Measurements from ENCODE around the gene CD6.

The CD6 gene

DNA sequence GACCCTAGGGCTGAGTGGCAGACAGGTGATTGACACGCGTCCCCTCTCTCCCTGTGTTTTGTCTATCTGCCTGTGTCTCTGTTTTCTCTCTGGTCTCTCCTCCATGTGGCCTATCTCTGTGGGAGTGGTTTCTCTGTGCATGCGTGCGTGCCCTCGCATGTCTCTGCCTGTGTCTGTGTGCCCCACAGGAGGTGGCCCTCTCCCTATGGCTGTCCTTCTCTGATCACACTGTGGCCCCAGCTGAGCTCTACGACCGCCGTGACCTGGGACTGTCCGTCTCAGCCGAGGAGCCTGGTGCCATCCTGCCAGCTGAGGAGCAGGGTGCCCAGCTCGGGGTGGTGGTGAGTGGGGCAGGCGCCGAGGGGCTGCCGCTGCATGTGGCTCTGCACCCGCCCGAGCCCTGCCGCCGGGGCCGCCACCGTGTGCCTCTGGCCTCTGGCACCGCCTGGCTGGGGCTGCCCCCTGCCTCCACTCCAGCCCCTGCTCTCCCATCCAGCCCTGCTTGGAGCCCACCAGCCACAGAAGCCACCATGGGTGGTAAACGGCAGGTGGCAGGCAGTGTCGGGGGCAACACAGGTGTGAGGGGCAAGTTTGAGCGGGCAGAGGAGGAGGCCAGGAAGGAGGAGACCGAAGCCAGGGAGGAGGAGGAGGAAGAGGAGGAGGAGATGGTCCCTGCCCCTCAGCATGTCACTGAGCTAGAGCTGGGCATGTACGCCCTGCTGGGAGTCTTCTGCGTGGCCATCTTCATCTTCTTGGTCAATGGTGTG lies 35.6 kb upstream of the CD6 start:
- DNase-seq = no peak

- no peak for DNase-seq
These were observed 34.9 kb upstream of the CD6 start for GRCh38 chr11:60936467-60937143.

GRCh38 chr11:60937144-60937527 lies 34.3 kb upstream of the CD6 start:
- DNase-seq = no peak

GRCh38 chr11:60937811-60938210 lies 33.7 kb upstream of the CD6 start:
- DNase-seq = no peak

DNA sequence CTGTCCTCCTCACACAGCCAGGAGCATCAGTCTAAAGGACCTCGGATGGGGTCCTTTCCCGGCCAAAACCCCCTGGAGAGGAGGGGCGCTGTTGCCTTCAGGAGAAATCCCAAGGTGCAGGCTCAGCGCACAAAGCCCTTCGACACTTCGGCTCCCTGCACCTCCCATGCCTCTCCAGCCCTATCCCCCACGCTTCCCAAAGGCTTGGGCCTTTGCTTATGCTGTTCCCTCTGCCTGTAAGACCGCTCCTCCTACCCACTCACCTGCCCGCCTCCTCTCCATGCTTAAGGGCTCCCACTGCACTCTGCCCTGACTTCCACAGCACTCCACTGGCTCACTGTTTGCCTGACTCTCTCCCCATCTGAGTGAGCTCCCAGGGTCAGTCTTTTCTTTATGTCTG lies 33.0 kb upstream of the CD6 start:
- DNase-seq = no peak

DNA sequence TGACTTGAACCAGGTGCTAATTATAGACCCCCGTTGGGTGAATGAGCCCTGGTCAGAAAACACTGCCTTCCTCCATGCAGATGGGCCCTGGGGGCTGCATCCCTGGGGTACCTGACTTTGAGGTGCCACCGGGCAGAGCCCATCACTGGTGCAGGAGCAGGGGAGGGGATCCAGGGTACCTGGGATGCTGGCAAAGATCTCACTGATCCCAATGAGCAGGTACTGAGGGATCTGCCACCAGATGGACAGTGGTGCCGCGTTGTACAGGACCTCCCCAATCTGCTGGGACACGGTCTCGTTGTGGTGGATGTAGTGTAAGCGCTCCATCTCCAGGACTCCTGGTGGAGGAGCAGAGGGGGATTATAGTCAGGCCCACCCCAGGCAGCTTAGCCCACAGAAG lies 32.2 kb upstream of the CD6 start:
- DNase-seq = no peak

DNA sequence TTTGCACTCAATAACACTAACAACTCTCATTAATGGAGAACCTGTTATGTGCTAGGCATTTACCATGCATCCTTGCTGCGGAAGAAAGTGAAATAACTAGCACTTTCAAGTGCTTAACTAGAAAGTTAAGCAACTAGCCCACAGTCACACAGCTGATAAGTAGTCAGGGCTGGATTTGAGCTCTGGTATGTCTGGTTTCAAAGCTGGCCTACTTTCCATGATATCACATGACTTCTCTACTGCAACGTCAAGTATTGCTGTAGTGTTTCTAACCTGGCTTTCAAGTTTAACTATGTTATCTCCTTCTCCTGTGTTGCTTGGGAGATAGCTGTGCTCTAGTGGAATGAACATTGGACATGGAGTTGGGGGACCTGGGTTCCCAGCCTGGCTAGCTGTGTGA lies 31.6 kb upstream of the CD6 start:
- no peak for DNase-seq

DNA sequence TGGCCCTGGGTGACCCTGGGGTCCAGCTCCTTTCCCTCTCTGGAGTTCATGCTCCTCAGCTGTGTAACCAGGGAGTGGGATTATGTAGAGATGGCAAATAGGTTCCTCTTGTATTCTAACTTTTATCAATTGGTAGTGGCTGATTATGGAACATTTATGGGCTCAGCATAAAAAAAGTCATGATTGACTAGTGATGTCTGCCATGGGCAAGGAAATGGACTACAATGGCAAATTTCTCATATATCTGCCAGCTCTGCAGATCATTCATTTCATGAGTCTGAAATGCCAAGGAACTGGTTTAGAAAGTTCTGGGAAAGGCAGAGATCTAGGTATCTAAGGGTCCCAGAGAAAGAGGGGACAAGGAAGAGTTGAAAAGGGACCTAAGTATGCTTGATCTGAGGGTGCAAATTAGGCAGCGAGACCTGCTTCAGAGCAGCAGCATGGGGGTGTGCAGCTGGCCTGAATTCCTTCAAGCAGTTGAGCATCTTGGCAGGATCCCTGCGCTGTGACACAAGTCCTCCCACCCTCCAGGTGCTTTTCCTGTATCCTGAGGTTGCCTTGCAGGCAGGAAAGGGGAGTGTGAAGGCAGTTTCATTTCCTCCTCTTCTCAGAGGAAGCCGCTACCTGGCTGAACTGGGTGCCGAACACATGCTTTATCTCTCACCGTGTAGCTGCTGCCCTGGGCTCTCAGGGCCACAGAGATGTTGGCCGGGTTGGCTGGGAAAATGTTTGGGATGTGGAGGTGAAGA lies 29.9 kb upstream of the CD6 start:
- DNase-seq = no peak

- DNase-seq = no peak
These were observed 29.3 kb upstream of the CD6 start for GRCh38 chr11:60942219-60942618.

- DNase-seq = no peak
These were observed 28.4 kb upstream of the CD6 start for GRCh38 chr11:60942970-60943565.

- no peak for DNase-seq
These were observed 26.8 kb upstream of the CD6 start for GRCh38 chr11:60944490-60945294.

DNA sequence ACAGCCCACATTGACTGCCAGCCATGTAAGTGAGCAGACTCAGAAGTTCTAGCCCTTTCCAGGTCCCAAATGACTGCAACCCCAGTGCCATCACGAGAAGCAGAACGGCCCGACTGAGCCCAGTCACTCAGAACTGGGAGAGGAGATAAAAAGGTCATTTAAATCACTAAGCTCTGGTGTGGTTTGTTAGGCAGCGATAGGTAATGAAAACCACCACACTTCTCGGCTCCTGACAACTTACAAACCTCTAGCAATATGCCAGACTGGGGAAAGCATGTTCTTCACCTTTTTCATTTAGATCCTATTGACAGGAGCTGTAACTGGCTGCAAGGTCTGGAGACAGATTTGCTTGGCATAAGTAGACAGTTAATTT lies 26.2 kb upstream of the CD6 start:
- DNase-seq = no peak

GRCh38 chr11:60946601-60947264 lies 24.7 kb upstream of the CD6 start:
- DNase-seq = no peak

GRCh38 chr11:60947700-60948099 lies 23.8 kb upstream of the CD6 start:
- no peak for DNase-seq

DNA sequence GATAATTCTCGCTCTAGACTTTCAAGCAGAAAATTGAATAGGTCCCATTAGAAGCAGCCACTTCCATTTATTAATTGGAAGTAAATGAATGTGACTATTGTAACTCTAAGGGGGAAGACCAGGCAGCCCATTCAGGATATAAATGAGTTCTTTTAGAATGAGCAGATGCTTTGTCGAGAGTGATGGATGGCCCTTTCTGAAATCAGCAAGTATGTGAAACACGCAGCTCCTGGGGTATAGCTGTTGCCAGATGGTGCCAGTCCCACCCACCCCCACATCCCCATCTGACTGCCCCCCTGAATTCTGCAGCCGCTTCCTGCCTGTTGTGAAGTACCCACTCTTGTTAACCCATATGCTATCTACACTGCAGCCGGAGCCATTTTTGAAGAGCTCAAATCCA lies 23.2 kb upstream of the CD6 start:
- no peak for DNase-seq

DNA sequence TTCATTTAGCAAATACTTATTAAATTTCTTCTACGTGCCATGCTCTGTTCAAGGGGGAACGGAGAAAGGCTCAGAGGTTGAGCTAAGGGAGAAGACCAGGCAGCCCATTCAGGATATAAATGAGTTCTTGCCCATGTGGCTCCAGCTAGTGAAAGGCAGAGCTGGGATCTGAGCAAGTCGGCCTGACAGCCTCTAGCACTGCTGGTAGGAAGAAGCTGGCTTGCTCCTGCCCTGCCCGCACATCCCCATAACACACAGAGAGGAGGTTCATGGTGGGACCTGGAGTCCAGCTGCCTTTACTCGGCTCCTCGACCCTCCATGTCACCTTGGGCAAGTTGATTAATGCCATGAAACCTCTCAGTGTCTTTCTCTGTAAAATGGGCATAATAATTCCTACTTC lies 21.5 kb upstream of the CD6 start:
- peak; percentile 28 for DNase-seq

GRCh38 chr11:60950933-60951605 lies 20.4 kb upstream of the CD6 start:
- DNase-seq = peak; percentile 26

DNA sequence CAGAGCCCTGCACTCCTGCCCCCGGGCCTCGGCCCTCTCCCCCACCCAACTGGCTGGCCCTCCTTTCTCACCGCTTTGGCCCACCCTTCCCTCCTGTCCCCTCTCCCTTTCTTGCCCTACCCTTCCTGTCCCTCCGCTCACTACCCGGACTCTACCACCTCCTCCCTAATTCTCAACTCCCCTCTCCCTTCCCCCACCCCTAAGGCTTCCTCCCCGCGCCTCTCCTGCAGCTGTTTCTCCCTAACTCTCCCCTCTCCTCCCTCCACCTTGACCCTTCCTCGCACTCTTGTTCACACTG lies 19.9 kb upstream of the CD6 start:
- peak; percentile 40 for DNase-seq

DNA sequence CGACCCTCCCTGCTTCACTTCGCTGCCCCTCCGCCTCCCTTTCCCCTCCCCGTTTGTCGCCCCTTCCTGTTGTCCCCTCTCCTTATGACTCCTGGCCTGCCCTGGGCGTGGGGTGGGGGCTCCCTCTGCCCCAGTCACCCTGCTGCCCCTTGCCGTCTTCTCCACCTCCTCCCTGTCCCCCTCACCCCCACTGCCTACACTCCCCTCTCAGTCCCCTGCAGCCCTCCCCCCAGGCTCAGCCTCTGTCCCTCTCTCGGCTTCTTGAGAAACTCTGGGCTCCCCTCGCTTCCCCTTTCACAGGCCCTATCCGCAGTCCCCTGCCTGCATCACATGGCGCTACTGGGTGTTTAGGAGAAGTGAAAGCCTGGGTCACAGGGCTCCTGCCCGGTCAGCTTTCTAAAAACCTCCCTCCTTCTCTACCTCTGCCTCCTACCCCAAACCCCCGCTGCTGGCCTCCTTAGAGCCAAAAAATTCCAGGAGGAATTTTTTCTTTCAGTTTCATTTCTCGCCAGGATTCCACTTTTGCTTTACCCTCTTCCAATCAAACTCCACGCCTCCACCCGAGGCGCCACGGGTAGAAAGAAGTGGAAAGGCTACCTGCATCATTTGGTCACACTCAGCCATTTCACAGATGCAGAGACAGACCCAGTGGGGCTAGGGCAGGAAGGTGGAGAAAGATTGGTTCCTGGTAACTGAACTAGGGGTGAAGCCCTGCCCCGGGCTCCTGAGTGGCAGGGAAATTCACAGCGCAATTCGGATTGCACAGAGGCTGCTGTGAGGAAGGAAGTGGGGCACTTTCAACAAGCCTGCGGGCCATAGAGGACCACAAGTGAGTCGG lies 19.4 kb upstream of the CD6 start, which contains the start of gene SLC15A3:
TSS of gene SLC15A3 (minus strand) at position 273 of the 838 bp plus-strand sequence. CDS start 625 bp downstream, outside the sequence.
- peak; percentile 72 for DNase-seq

DNA sequence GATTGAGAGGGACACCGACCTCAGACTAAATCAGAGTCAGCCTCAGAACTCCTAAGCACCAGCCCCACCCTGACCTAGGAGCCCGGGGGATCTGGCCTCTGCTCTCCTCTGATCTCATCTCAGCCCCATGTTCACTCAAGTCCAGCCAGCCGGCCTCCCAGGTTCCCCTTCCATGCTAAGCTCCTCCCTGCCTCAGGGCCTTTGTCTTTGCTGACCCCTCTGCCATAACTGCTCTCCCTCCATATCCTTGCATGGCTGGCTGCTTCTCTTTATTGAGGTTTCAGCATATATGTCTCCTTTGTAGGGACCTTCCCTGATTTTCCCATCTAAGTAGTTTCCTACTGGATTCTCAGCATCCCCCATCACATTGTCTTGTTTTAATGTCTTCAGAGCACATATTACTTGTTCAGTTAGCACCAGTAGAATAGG lies 18.7 kb upstream of the CD6 start:
- DNase-seq = no peak

- peak; percentile 28 for DNase-seq
These were observed 17.7 kb upstream of the CD6 start for GRCh38 chr11:60953781-60954180.

Data from EL (cell line).